HG02571 (cell line): ENCODE data around the gene GYG2.
"Not testable (repeated sequence)": the region's sequence is repeated elsewhere in the genome, so short reads cannot be mapped to it uniquely, and the experiment has no call there.

ENCODE experiments used
- ATAC-seq: cut with Tn5 transposase; IDR thresholded peaks from one replicate; pipeline ENCODE4 v1.9.1; 2021; ENCODE audit warnings: mild to moderate bottlenecking, moderate library complexity; ENCODE audit not compliant: unreplicated experiment

The GYG2 gene

DNA sequence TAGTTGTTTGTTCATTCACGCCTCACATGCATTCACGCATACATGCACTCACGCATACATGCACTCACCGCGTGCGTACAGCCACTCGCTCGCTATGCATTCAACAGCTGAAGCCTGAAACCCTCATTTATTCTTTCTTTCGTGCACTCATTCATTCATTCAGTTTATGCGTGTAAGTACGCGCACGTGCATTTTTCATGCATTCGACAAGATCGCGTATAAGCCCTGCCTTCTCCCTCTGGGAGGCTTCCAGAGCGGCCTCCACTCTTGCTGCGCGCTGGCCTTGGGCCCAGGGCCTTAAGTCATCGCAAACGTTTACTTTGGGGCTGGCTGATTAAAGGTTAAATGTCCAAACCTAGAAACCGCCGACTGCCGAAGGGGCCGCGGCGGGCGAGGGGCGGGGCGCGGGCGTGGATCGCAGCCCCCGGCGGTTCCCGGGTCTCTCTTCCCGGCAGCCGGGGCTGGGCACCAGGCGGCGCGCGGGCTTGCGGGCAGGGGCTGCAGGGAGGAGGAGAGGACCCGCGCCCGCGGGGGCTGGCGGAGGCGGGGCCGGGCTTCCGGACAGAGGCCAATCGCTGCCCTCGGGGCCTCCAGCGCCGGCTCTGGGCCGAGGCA is at the start of gene GYG2:
TSS of gene GYG2 (plus strand) at position 587 of the 615 bp plus-strand sequence. CDS start 1,259 bp downstream, outside the sequence.
- ATAC-seq, result no peak

DNA sequence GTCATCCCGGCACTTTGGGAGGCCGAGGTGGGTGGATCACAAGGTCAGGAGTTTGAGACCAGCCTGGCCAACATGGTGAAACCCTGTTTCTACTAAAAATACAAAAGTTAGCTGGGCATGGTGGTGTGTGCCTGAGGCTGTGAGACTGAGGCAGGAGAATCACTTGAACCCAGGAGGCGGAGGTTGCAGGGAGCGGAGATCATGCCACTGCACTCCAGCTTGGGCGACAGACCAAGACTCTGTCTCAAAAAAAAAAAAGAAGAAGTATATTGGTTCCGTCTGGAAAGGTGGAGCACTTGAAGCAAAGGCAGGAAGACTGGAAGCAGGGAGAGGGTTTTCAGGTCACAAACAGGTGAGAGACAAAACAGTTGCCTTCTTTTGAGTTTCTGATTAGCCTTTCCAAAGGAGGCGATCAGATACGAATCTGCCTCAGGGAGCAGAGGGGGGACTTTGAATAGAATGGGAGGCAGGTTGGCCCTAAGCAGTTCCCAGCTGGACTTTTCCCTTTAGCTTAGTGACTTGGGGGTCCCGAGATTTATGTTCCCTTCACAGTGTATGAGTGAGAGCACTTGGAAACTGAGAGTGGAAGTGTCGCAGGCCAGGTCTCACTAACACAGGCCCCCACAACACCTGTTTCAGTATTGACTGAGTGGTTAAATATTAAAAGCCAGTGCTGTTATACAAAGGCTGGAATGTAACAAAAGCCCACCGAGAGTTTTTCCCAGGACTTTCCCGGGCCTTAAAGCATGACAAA is 48.1 kb upstream of the GYG2 start:
- not testable (repeated sequence) for ATAC-seq

DNA sequence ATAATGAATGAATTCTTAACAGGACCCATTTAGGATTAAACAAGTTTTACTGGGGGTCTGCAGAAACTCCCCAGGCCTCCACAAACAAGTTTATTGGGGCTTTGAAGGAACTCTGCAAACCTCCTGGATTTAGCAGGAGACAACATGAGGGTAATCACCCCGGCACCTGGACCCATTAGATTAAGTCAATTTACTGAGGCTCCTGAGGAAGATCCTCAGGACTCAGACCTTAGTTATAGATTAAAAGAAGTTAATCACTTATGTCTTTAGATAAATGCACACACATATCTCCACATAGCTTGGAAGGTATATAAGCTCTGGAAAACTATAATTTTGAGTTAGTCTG is 47.5 kb upstream of the GYG2 start:
- ATAC-seq, result no peak

DNA sequence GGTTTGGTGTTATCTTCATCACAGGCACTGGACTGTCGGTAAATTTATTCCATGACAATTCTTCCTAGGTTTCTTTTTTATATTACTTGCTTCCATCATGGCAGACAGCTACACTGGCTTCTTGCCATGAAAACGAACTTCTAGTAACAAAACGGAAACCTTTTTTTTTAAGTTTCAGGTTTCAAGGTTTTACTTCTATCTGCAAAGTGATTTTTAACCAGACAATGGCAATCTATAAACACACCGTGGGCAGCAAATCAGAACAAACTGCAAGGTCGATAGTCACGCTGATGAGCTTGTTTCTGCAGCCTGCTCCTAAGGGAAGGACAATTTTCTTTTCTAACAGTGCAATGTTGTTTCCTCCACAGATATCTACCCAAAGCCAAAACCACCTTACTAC is 47.0 kb upstream of the GYG2 start:
- no peak for ATAC-seq

DNA sequence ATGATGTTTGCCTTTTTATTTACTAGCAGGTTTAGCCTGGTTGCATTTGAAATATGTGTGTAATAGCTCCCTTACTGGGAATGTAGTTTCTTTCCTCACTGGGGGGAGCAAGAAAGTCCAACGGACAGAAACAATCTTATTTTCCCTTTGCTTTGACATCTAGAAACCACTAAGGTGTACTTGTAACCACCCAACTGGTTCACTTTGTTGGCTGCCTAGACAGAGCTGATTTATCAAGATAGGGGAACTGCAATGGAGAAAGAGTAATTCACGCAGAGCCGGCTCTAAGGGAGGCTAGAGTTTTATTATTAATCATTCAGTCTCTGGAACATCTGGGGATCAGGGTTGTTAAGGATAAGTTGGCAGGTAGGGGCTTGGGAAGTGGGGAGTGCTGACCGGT is 46.6 kb upstream of the GYG2 start:
- no peak for ATAC-seq

DNA sequence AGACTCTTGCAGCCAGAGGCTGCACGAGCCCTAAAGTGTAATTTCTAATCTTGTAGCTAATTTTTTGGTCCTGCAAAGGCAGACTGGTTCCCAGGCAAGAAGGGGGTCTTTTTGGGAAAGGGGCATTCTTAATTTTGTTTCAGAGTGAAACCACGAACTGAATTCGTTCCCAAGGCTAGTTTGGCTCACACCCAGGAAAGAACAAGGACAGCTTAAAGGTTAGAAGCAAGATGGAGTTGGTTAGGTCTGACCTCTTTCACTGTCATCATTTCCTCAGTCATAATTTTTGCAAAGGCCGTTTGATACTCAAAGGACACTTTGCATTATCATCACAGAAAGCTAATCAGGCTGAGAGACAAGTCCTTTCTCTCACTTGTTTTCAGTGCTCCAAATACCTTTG is 46.0 kb upstream of the GYG2 start:
- ATAC-seq, result no peak

DNA sequence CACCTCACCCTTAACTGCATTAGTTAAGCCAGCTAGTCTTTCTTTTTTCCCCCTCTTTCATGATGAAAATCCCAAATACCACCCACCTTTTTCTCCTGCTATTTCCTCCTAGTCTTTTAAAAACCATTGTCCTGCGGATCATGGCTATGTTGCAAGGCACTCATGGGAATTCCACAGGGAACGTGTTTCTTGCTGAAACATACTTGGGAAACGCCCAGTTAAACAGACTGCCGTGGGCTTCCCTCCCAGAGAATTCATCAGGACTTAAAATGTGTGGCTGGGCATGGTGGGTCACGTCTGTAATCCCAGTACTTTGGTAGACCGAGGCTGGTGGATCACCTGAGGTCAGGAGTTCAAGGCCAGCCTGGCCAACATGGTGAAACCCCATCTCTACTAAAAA is 44.7 kb upstream of the GYG2 start:
- no peak for ATAC-seq

DNA sequence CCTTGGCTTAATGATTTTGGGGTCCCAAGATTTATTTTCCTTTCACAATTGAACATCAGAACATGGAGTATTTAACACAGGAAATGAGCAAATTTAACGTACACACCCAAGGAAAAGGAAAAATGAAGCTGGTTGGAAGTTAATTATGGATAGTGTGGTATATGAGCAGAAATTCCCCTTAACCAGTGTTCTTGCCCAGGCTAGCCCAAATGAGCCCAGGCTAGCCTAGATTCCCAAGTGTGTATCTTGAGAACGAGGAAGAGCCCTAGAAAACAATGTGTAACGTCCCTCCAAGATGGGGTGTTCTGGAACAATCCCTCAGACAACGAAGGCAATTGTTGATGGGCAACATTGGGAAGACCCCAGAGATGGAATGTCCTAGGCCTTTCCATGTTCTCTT is 43.2 kb upstream of the GYG2 start:
- no peak for ATAC-seq

DNA sequence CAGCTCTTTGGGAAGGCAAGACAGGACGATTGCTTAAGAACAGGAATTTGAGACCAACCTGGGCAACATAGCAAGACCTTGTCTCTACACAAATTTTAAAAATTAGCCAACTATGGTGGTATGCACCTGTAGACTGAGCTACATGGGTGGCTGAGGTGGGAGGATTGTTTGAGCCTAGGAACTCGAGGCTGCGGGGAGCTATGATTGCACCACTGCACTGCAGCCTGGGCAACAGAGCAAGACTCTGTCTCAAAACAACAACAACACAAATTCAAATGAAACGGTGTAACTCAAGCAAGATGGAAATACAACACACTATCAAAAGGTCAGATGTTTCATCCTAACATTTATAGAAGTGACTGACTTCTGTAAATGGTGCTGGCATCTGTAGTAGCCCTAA is 39.8 kb upstream of the GYG2 start:
- ATAC-seq, result no peak

DNA sequence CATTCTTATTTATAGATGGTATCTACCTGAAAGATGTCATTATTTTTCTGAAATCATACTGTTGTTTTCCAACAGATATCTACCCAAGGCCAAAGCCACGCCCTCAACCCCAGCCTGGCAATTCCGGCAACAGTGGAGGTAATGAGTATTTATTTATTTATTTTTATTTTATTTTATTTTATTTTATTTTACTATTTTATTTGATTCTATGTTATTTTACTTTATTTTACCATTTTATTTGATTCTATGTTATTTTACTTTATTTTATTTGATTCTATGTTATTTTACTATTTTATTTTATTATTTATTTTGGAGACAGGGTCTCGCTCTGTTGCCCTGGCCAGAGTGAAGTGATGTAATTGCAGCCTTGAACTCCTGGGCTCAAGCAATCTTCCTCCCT is 39.2 kb upstream of the GYG2 start:
- no peak for ATAC-seq

DNA sequence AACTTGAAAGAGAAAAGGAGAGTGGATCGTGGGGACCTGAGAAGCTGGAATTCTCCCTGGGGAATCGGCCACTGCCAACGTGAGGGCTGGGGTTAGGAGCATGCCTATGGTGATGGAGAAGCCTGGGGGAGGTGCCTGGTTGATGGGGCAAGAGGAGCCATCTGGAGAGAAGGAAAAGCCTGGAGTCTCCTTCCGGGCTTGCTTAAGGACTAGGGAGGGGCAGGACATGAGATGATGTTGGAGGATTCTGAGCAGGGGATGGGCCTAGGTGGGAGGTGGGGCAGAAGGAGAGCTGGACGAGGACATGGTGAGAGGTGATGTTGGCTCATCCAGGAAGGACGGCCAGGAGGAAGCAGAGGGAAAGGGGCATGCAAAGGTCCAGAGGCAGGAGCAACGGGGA is 35.0 kb upstream of the GYG2 start:
- ATAC-seq, result no peak

DNA sequence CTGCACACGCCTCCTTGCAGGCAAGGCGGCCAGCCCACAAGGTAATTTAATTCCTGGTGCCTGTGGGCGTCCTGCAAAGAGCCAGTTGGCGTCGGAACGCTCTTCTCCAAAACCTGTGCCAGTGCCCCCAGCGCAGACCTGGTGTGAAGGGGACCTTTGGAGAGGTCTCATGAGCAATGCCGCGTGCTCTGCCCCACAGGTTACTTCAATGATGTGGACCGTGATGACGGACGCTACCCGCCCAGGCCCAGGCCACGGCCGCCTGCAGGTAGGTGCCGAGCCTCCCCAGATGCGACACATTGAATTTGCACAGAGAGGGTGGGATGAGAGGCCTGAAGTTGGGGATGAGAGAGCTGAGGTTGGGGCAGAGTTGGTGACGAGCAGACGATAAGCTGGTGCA is 34.4 kb upstream of the GYG2 start:
- no peak for ATAC-seq

DNA sequence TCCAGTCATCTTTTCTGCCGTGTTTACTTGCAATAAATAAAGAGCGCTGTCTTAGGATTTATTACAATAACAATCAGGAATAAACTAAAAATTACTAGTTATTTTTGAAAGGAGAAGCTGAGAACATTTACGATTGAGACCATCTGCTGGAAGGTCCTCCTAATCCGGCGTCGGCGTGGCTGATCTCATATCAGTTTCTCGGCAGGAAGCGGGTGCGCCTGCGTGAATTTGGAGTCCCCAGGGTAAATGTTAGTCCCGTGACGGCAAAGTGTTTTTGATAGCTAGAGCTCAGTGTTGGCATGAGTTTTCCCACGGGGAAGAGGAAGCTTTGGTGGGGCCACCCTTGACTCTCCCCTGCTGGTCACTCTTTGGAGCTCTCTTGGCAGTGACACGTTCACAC is 31.9 kb upstream of the GYG2 start:
- not testable (repeated sequence) for ATAC-seq

DNA sequence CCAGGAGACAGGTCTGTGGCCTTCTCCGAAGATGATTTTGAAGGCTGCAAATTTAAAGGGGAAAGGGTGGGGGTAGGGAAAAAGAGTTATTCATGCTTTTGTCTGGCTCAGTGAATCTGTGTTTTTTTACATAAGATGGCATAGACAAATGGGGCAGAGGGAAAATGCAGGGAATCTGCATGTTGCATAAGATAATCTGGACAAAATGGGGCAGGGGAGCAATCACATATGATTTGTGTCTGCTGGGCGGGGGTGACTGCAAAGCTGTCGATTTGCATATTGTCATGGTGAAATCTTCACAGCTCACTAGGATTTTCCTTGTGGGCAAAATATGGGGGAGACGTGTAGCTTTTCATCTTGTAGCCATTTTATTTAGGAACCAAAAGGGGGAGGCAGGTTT is 29.4 kb upstream of the GYG2 start:
- no peak for ATAC-seq

DNA sequence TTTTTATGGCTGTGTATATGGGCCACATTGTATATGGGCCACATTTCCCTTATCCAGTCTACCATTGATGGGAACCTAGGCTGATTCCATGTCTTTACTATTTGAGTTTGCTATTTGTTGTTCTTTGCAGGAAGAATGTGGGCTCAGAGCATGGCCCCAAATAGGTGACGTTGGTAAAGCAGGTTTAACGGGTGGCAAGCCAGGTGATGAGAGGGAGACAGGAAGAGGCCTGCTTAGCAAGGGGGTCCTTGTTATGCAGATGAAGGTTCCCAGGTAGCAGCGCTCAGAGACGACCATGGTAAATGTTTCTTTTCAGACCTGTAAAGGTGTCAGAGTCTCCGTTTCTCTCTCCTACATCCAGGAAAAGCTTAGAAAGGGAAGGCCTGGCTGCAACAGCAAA is 28.8 kb upstream of the GYG2 start:
- not testable (repeated sequence) for ATAC-seq

DNA sequence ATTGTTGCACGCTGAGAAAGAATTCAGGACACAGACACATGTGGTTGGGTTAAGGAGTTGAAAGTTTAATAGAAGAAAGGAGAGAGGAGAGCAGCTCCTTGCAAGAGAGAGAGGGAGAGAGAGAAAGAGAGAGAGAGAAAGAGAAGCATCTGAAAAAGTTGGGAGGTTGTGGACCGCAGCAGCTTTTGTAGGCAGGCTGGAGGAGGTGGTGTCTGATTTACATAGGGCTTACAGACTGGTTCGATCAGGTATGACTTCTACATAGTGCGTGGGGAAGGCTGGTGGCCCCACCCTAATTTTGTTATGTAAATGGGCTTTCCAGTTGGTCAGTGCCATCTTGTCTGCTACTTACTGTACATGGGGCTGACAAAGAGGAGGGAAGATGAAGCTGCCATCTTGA is 27.5 kb upstream of the GYG2 start:
- ATAC-seq, result no peak

DNA sequence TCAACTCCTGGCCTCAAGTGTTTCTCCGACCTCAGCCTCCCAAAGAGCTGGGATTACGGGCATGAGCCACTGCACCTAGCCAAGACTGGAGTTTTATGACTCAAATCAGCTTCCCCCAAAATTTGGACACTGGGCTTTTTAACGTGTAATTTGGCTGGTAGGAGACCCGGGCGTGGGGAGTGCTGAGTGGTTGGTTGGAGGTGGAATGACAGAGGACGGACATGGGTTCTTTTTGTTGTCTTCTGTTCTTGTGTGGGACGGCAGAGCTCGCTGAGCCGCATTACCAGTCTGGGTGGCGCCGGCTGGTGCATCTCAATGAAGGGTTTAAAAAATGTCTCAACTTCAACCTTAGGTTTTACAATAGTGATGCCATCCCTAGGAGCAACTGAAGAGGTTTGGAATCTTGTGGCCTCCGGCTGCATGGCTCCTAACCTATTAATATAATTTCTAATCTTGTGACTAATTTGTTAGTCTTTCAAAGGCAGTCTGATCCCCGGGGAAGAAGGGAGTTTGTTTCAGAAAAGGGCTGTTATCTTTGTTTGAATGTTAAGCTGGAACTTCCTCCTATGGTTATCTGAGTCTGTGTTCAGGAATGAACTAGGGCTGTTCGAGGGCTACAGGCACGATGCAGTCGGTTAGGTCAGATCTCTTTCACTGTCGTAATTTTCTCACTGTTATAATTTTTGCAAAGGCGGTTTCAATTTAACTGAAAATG is 26.2 kb upstream of the GYG2 start:
- ATAC-seq, result not testable (repeated sequence)

DNA sequence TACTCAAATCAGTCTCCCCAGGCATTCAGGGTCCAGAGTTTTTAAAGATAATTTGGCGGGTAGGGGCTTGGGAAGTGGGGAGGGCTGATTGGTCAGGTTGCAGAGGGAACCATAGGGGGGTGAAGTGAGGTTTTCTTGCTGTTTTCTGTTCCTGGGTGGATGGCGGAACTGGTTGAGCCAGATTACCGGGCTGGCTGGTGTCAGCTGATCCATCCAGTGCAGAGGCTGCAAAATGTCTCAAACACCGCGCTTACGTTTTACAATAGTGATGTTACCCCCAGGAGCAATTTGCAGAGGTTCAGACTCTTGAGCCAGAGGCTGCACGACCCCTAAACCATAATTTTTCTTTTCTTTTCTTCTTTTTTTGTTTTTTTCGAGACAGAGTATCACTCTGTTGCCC is 25.2 kb upstream of the GYG2 start:
- ATAC-seq, result not testable (repeated sequence)

DNA sequence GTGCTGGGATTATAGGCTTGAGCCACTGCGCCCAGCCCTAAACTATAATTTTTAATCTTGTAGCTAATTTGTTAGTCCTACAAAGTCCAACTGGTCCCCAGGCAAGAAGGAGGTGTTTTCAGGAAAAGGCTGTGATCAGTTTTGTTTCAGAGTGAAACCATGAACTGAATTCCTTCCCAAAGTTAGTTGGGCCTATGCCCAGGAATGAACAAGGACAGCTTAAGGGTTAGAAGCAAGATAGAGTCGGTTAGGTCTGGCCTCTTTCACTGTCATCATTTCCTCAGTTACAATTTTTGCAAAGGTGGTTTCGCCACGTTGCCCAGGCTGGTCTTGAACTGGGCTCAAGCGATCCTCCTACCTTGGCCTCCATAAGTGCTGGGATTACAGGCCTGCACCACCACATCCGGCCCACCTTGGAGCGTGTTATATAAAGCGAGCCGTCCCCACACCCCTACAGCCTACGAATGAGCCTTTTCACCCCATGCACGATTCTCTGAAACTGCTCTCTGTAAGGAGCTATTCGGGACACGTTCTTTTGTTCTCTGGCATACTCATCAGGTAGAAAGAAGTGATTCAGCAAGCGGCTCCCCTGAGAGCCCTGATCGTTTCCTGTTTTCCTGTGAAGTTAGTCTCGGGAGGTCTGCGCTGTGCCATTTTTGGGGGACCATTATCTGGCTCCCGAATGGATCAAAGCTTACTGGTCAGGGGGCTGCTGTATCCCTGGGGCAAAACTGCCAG is 24.5 kb upstream of the GYG2 start:
- not testable (repeated sequence) for ATAC-seq

DNA sequence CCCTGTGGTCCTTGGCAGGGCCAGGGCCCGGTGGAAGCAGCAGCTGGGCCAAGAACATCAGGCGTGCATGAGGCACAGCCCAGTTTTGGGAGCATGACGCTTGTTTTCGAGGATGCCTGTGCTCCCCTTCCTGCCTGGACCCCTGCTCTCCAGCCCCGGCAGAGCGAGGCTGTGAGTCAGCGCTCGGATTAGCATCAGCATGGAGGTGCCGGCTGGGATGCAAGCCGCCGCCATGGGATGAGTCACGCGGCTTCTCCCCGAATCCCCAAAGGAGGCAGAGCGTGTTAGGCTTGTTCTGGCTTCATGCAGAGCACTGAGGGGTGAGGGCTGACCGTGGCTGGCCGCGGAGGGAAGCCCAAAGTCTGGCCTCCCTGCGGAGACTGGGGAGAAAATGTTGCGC is 23.9 kb upstream of the GYG2 start:
- ATAC-seq, result not testable (repeated sequence)

DNA sequence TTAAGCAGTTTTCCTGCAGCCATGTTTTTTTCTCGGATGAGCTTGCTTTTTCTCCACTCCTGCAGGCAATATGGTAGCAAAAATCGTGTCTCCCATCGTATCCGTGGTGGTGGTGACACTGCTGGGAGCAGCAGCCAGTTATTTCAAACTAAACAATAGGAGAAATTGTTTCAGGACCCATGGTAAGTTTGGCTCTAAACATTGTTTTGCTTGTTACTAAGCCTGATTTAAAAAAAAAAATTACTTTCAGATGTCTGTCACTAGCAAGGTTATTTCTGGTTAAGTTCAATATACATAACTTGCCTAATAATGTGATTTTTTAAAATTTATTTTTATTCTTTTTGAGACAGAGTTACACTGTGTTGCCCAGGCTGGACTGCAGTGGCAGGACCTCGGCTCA is 17.5 kb upstream of the GYG2 start:
- no peak for ATAC-seq
